Measurements from ENCODE around the gene PPP1R3E. TPM values are rescaled to one million over a fixed set of nuclear protein-coding genes. Genes with fewer than 3 reads are reported as not detected.

Gene PPP1R3E
- total and polyA plus RNA-seq, 2 of the 13 experiments (the other 11 are each of a cell fraction or from before 2014, with no cell fraction given) = 16.5 to 26.5 TPM

DNA sequence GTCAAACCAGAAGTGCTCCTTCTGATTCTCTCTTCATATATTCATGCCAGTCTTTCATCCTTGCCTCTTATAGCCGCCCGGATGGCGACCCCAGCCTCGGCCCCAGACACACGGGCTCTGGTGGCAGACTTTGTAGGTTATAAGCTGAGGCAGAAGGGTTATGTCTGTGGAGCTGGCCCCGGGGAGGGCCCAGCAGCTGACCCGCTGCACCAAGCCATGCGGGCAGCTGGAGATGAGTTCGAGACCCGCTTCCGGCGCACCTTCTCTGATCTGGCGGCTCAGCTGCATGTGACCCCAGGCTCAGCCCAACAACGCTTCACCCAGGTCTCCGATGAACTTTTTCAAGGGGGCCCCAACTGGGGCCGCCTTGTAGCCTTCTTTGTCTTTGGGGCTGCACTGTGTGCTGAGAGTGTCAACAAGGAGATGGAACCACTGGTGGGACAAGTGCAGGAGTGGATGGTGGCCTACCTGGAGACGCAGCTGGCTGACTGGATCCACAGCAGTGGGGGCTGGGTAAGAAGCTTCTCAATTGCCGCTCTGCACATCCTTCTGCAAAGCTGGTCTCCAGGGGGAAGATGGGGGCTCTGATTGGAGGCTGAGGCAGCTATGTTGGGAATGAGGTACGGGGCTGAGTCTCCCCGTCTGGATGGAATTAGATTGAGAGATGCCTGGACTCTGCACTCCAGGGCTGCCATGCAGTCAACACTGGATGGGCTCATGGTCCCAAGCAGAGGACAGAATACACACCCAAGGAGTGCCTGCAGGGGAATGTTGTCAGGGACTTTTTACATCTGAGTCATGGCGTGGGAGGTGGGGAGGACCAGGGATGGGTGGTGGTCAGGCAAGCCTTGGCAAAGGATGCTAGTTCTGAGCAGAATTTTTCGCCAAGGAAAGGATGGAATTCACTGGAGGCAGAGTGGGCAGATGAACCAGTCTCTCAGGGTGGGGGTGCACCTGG is 5.3 kb upstream of the PPP1R3E start (continued):
- TF ChIP-seq ZBTB4 (CRISPR knock-in tag; IDR thresholded peaks at IDR 0.05; ENCODE audit: borderline replicate concordance) = 0 out of 2 replicates have a peak, but pooled peaks have one; percentile 57
- no peak for TF ChIP-seq ZNF12 (CRISPR knock-in tag; IDR thresholded peaks at IDR 0.05)
- no peak for TF ChIP-seq ZNF367 (CRISPR knock-in tag; IDR thresholded peaks at IDR 0.05; ENCODE audit: borderline replicate concordance)
- 0 out of 2 replicates have a peak, but pooled peaks have one; percentile 5 for TF ChIP-seq ZBTB20 (CRISPR knock-in tag; IDR thresholded peaks at IDR 0.05; ENCODE audit: borderline replicate concordance, low read depth)
- peak; percentile 19; the same call in 1 of the 2 replicates for TF ChIP-seq HNF4A (CRISPR knock-in tag; IDR thresholded peaks at IDR 0.05)
- TF ChIP-seq, protein P1, sequence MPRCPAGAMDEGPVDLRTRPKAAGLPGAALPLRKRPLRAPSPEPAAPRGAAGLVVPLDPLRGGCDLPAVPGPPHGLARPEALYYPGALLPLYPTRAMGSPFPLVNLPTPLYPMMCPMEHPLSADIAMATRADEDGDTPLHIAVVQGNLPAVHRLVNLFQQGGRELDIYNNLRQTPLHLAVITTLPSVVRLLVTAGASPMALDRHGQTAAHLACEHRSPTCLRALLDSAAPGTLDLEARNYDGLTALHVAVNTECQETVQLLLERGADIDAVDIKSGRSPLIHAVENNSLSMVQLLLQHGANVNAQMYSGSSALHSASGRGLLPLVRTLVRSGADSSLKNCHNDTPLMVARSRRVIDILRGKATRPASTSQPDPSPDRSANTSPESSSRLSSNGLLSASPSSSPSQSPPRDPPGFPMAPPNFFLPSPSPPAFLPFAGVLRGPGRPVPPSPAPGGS (CRISPR knock-in tag; IDR thresholded peaks at IDR 0.05) = no peak
- no peak for TF ChIP-seq CBFB (CRISPR knock-in tag; IDR thresholded peaks at IDR 0.05)
- TF ChIP-seq ZKSCAN1 (IDR thresholded peaks at IDR 0.05; ENCODE audit: low read length) = no peak
- TF ChIP-seq ZNF850 (CRISPR knock-in tag; conservative IDR thresholded peaks at IDR 0.05) = no peak
- no peak for TF ChIP-seq CHCHD3 (CRISPR knock-in tag; IDR thresholded peaks at IDR 0.05)
- 0 out of 2 replicates have a peak, but pooled peaks have one; percentile 32 for TF ChIP-seq ZNF713 (CRISPR knock-in tag; IDR thresholded peaks at IDR 0.05)
- TF ChIP-seq SALL2 (CRISPR knock-in tag; IDR thresholded peaks at IDR 0.05) = no peak
- peak; percentile 40; the same call in 1 of the 2 replicates for TF ChIP-seq MXD1 (CRISPR knock-in tag; IDR thresholded peaks at IDR 0.05)
- TF ChIP-seq KIAA2018 (CRISPR knock-in tag; IDR thresholded peaks at IDR 0.05; ENCODE audit: borderline replicate concordance) = no peak
- no peak for TF ChIP-seq RNF2 (conservative IDR thresholded peaks at IDR 0.05; ENCODE audit: low read depth)
